Measurements from ENCODE around the gene TRIB2. TPM values are rescaled to one million over a fixed set of nuclear protein-coding genes. Genes with fewer than 3 reads are reported as not detected.

TRIB2 gene
- total and polyA plus RNA-seq, 2 donors from 2014 or later: 29.6 to 69.2 TPM

GRCh38 chr2:12705742-12706141 lies 11.0 kb upstream of the TRIB2 start:
- FAIRE-seq (no peak), DNase-seq (no peak)
- peaks cover 0 to 11% (median 11%) of the 10 kb centered on the region in 3 donors for H3K4me1 ChIP-seq (ENCODE audit: control insufficient read depth in 2 of 3, insufficient read depth in 2 of 3, low read depth in 1 of 3, low read length in 3 of 3)
- no peak overlapping the region for H3K27ac ChIP-seq (ENCODE audit: low read depth in 2 of 2, low read length in 2 of 2)
- H3K9me3 ChIP-seq (ENCODE audit: control insufficient read depth in 2 of 3, insufficient read depth in 1 of 3, low read length in 3 of 3): no peaks in the 10 kb centered on the region
- TF ChIP-seq, protein P1, sequence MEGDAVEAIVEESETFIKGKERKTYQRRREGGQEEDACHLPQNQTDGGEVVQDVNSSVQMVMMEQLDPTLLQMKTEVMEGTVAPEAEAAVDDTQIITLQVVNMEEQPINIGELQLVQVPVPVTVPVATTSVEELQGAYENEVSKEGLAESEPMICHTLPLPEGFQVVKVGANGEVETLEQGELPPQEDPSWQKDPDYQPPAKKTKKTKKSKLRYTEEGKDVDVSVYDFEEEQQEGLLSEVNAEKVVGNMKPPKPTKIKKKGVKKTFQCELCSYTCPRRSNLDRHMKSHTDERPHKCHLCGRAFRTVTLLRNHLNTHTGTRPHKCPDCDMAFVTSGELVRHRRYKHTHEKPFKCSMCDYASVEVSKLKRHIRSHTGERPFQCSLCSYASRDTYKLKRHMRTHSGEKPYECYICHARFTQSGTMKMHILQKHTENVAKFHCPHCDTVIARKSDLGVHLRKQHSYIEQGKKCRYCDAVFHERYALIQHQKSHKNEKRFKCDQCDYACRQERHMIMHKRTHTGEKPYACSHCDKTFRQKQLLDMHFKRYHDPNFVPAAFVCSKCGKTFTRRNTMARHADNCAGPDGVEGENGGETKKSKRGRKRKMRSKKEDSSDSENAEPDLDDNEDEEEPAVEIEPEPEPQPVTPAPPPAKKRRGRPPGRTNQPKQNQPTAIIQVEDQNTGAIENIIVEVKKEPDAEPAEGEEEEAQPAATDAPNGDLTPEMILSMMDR (IDR thresholded peaks at IDR 0.05; ENCODE audit: borderline replicate concordance, extremely low read depth, insufficient read depth): no peak
- no peaks in the 10 kb centered on the region for H3K27me3 ChIP-seq (ENCODE audit: control insufficient read depth, insufficient read depth, low read length)
- H3K36me3 ChIP-seq (ENCODE audit: control insufficient read depth in 2 of 3, insufficient read depth in 3 of 3, low read length in 3 of 3): no peaks in the 10 kb centered on the region
- no peak overlapping the region for H3K4me3 ChIP-seq (ENCODE audit: low read length in 3 of 3)
- intact Hi-C loops (cut with DNase I): no loop called here
- H3K9ac ChIP-seq (ENCODE audit: low read length in 3 of 3): no peak overlapping the region

DNA sequence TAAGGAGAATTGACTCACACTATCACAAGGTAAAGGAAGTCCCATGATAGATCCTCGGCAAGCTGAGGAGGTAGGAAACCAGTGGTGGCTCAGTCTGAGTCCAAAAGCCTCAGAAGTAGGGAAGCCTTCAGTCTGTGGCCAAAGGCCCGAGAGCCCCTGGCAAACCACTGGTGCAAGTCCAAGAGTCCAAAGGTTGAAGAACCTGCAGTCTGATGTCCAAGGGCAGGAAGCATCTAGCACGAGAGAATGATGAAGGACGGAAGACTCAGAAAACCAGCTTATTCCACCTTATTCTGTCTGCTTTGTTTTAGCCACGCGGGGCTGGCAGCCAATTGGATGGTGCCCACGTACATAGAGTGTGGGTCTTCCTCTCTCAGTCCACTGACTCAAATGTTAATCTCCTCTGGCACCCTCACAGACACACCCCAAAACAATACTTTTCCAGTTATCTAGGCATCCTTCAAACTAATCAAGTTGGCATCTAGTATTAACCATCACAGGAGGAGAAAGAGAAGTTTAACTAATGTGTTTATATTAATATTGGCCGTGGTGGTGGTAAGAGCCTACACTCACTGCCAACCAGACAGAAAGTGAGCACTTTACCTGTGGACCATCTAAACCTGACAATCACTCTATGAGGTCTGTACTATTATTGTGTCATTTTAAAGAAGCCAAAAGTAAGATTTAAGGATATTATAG lies 8.1 kb upstream of the TRIB2 start:
- Histone ChIP-seq H3K36me3 (ENCODE audit: control insufficient read depth in 2 of 3, insufficient read depth in 3 of 3, low read length in 3 of 3) (no peaks in the 10 kb centered on the region), H3K9me3 (ENCODE audit: control insufficient read depth in 2 of 3, insufficient read depth in 1 of 3, low read length in 3 of 3) (no peaks in the 10 kb centered on the region), H3K27me3 (ENCODE audit: control insufficient read depth, insufficient read depth, low read length) (no peaks in the 10 kb centered on the region), H3K4me1 (ENCODE audit: control insufficient read depth in 2 of 3, insufficient read depth in 2 of 3, low read depth in 1 of 3, low read length in 3 of 3) (peaks cover 0 to 14% (median 11%) of the 10 kb centered on the region in 3 donors), H3K9ac (ENCODE audit: low read length in 3 of 3) (no peak overlapping the region), H3K27ac (ENCODE audit: low read depth in 2 of 2, low read length in 2 of 2) (peak overlapping the region in 1 of 2 donors; percentile 51), H3K4me3 (ENCODE audit: low read length in 3 of 3) (no peak overlapping the region)
- TF ChIP-seq, protein P1 (IDR thresholded peaks at IDR 0.05; ENCODE audit: borderline replicate concordance, extremely low read depth, insufficient read depth): no peak
- intact Hi-C loops (cut with DNase I): no loop called here
- DNase-seq: no peak
- no peak for FAIRE-seq

DNA sequence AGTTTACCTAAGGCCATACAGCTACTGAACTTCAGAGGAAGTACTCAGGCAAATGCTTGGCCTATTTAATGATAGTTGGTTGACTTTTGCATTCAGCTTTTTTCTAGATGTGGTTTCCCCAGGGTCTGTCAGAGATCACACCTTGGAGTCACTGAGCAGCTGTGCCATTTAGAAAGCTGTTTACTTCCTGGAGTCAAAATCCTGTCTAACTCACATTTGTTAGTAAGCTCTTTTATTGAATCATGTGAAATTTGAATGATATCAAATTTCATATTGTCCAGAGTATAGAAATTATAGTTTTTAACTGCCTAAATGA lies 7.6 kb upstream of the TRIB2 start:
- Histone ChIP-seq H3K27ac (ENCODE audit: low read depth in 2 of 2, low read length in 2 of 2) (peak overlapping the region in 1 of 2 donors; percentile 51), H3K9me3 (ENCODE audit: control insufficient read depth in 2 of 3, insufficient read depth in 1 of 3, low read length in 3 of 3) (no peaks in the 10 kb centered on the region), H3K4me1 (ENCODE audit: control insufficient read depth in 2 of 3, insufficient read depth in 2 of 3, low read depth in 1 of 3, low read length in 3 of 3) (peaks cover 0 to 14% (median 11%) of the 10 kb centered on the region in 3 donors), H3K36me3 (ENCODE audit: control insufficient read depth in 2 of 3, insufficient read depth in 3 of 3, low read length in 3 of 3) (no peaks in the 10 kb centered on the region), H3K27me3 (ENCODE audit: control insufficient read depth, insufficient read depth, low read length) (no peaks in the 10 kb centered on the region), H3K9ac (ENCODE audit: low read length in 3 of 3) (no peak overlapping the region), H3K4me3 (ENCODE audit: low read length in 3 of 3) (no peak overlapping the region)
- DNase-seq: no peak
- TF ChIP-seq, protein P1 (IDR thresholded peaks at IDR 0.05; ENCODE audit: borderline replicate concordance, extremely low read depth, insufficient read depth): no peak
- no peak for FAIRE-seq
- intact Hi-C loops (cut with DNase I): no loop called here

- Histone ChIP-seq H3K4me3 (ENCODE audit: low read length in 3 of 3) (no peak overlapping the region), H3K9me3 (ENCODE audit: control insufficient read depth in 2 of 3, insufficient read depth in 1 of 3, low read length in 3 of 3) (no peaks in the 10 kb centered on the region), H3K27ac (ENCODE audit: low read depth in 2 of 2, low read length in 2 of 2) (peak overlapping the region in 1 of 2 donors; percentile 33), H3K4me1 (ENCODE audit: control insufficient read depth in 2 of 3, insufficient read depth in 2 of 3, low read depth in 1 of 3, low read length in 3 of 3) (peaks cover under 1 to 16% (median 15%) of the 10 kb centered on the region in 3 donors), H3K36me3 (ENCODE audit: control insufficient read depth in 2 of 3, insufficient read depth in 3 of 3, low read length in 3 of 3) (no peaks in the 10 kb centered on the region), H3K9ac (ENCODE audit: low read length in 3 of 3) (no peak overlapping the region), H3K27me3 (ENCODE audit: control insufficient read depth, insufficient read depth, low read length) (no peaks in the 10 kb centered on the region)
- intact Hi-C loops (cut with DNase I): no loop called here
- DNase-seq (no peak), FAIRE-seq (no peak)
- TF ChIP-seq, protein P1 (IDR thresholded peaks at IDR 0.05; ENCODE audit: borderline replicate concordance, extremely low read depth, insufficient read depth): no peak
Observed at GRCh38 chr2:12710301-12710700, 6.4 kb upstream of the TRIB2 start.
